Kidney (tissue), 14 donors: ENCODE data around the gene YBX2. TPM values are rescaled to one million over a fixed set of nuclear protein-coding genes. Genes with fewer than 3 reads are reported as not detected.

Experiments used
- DNase-seq, 5 donors: peaks; one replicate each; pipeline ENCODE4 v3.0.0-alpha.2; 2013 to 2020
- FAIRE-seq: peaks from 2 replicates; lab custom pipeline; 2012; peaks lifted over from hg19 to GRCh38; lab: Jason Lieb, UNC
- H3K27ac ChIP-seq, 2 donors: one replicate each; pipeline ENCODE4 v1.7.0; 2013; ENCODE audit warnings: low read depth in 2 of 2, low read length in 2 of 2, inconsistent platforms in 1 of 2
- H3K27me3 ChIP-seq: one replicate; pipeline ENCODE4 v1.7.1; 2013; ENCODE audit warnings: low read length, inconsistent platforms; ENCODE audit not compliant: control insufficient read depth, insufficient read depth
- H3K36me3 ChIP-seq, 3 donors: one replicate each; pipeline versions ENCODE4 v1.7.0 to v1.7.1; 2013; ENCODE audit warnings: low read length in 3 of 3, control low read depth in 1 of 3, inconsistent platforms in 1 of 3; ENCODE audit not compliant: insufficient read depth in 3 of 3, control insufficient read depth in 2 of 3
- H3K4me1 ChIP-seq, 3 donors: one replicate each; pipeline versions ENCODE4 v1.7.0 to v1.7.1; 2013; ENCODE audit warnings: low read length in 3 of 3, inconsistent platforms in 1 of 3, low read depth in 1 of 3; ENCODE audit not compliant: control insufficient read depth in 2 of 3, insufficient read depth in 2 of 3
- H3K4me3 ChIP-seq, 3 donors: one replicate each; pipeline versions ENCODE4 v1.7.0 to v1.8.1; 2013; ENCODE audit warnings: low read length in 3 of 3, control low read depth in 1 of 3, inconsistent platforms in 1 of 3
- H3K9ac ChIP-seq, 3 donors: one replicate each; pipeline versions ENCODE4 v1.7.0 to v1.7.1; 2013; ENCODE audit warnings: low read length in 3 of 3, control low read depth in 1 of 3, inconsistent platforms in 1 of 3
- H3K9me3 ChIP-seq, 3 donors: one replicate each; pipeline versions ENCODE4 v1.7.0 to v1.7.1; 2013; ENCODE audit warnings: low read length in 3 of 3, control low read depth in 1 of 3, inconsistent platforms in 1 of 3; ENCODE audit not compliant: control insufficient read depth in 2 of 3, insufficient read depth in 1 of 3
- intact Hi-C: fragments of 100-400 bp; cut with DNase I; formaldehyde crosslinking; loops from one replicate; pipeline ENCODE4 v1.11.1; 2022
- polyA plus RNA-seq: library from polyadenylated mRNA; stranded (reverse); fragments of 350-450 nt; fragmentation: Illumina TruSeq; extraction: RNeasy Lipid Tissue Mini Kit (QIAGEN cat#74804); gene quantifications from one replicate; pipeline ENCODE4 v1.2.3, GENCODE V29; 2014; ENCODE audit warnings: low read depth, low replicate concordance; ENCODE audit not compliant: insufficient read depth
- total RNA-seq: library from RNA; stranded (reverse); fragmentation: NEBNext Ultra II Directional; extraction: Animal tissue kit (Norgen Biotek cat#: 25700); gene quantifications from one replicate; pipeline ENCODE4 v1.2.1, GENCODE V29; 2021
- TF ChIP-seq, protein P1 (sequence below): IDR thresholded peaks from 3 replicates; pipeline ENCODE4 v1.5.1; 2012; ENCODE audit warnings: mild to moderate bottlenecking, moderate library complexity, borderline replicate concordance; ENCODE audit not compliant: insufficient read depth; ENCODE audit errors: extremely low read depth
- donor health status: control.
- donor health status: control.
- donor health status: control.
- donor health status: control.
- donor health status: control.
- donor health status: DM: yes; HTN: yes; CAD: no.
- donor health status: Normal renal cell carcinoma (clear cell type).

YBX2 gene
- total and polyA plus RNA-seq, 2 donors from 2014 or later, result 1.3 to 3.3 TPM

DNA sequence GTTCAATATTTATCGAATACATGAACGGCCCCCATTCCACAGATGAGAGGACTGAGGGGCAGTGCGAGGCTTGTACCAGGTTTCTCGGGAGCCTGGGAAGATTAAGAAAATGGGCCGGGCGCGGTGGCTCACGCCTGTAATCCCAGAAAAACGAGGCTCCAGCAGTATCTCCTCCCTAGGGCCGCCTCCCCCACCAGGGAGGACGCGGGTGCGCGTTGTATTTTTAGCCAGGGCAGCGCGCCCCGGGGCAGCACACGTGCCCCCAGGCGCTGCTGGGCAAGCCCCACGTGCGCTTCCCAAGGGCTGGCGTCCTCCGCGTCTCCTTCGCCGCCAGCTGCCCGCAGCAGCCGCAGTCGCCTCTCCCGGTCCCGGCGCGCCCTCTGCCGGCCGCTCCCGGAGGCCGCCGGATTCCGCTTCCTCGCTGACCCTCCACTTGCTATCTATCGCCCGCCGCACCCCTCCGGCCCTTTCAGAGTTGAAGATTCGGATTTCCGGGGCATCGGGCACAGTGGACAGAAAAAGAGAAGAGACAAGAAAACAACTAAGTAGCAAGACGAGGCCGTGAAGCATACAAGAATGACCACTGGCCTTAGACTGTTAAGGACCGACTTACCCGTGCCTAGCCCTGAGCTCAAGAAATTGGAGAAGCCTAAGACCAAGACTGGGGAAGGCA lies 1.9 kb upstream of the YBX2 start:
- H3K9ac ChIP-seq, result peak overlapping the region in 1 of 3 donors; percentile 22
- peaks cover 0 to 15% (median 14%) of the 10 kb centered on the region in 3 donors for H3K4me1 ChIP-seq
- H3K27me3 ChIP-seq, result peaks cover 3% of the 10 kb centered on the region
- H3K9me3 ChIP-seq, result no peaks in the 10 kb centered on the region
- FAIRE-seq (no peak), DNase-seq (peak; percentile 85 to 94 (median 90))
- peak overlapping the region in 1 of 2 donors; percentile 41 for H3K27ac ChIP-seq
- TF ChIP-seq, protein P1, sequence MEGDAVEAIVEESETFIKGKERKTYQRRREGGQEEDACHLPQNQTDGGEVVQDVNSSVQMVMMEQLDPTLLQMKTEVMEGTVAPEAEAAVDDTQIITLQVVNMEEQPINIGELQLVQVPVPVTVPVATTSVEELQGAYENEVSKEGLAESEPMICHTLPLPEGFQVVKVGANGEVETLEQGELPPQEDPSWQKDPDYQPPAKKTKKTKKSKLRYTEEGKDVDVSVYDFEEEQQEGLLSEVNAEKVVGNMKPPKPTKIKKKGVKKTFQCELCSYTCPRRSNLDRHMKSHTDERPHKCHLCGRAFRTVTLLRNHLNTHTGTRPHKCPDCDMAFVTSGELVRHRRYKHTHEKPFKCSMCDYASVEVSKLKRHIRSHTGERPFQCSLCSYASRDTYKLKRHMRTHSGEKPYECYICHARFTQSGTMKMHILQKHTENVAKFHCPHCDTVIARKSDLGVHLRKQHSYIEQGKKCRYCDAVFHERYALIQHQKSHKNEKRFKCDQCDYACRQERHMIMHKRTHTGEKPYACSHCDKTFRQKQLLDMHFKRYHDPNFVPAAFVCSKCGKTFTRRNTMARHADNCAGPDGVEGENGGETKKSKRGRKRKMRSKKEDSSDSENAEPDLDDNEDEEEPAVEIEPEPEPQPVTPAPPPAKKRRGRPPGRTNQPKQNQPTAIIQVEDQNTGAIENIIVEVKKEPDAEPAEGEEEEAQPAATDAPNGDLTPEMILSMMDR, result peak; percentile 99
- intact Hi-C loops, result no loop called here
- H3K36me3 ChIP-seq, result no peaks in the 10 kb centered on the region
- H3K4me3 ChIP-seq, result peak overlapping the region in 1 of 3 donors; percentile 20

DNA sequence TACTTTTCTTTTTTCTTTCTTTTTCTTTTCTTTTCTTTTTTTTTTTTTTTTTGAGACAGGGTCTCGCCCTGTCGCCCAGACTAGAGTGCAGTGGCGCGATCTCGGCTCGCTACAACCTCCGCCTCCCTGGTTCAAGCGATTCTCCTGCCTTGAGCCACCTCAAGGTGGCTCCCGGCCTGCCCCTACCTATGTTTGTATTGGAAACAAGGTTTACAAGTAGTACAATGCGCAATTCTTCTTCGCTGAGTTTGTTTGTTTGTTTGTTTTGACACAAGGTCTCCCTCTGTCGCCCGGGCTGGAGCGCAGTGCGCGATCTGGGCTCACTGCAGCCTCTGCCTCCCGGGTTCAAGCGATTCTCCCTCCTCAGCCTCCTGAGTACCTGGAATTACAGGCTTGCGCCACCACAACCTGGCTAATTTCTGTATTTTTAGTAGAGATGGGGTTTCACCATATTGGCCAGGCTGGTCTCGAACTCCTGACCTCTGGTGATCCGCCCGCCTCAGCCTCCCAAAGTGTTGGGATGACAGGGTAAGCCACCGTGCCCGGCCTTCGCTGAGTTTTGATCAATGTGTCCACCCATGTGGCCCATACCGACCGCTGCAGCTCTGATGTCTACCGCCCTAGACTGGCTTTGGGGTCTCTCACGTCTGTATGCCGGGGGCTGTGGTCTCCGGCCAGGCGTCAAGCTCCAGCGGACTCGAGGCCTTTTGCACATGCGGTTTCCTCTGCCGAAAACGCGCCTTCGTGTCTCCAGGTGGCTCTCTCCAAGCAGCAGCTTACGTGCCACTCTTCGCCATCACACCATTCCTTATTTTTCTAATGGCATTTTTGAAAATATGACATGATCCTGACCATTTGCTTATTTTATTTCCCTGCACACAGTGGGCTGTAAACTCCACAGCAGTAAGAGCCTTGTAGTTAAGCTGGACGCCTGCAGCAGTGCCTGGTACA lies 1.1 kb upstream of the YBX2 start:
- H3K27me3 ChIP-seq, result peaks cover 3% of the 10 kb centered on the region
- TF ChIP-seq, protein P1, result no peak
- no peaks in the 10 kb centered on the region for H3K9me3 ChIP-seq
- DNase-seq (no peak), FAIRE-seq (no peak)
- H3K9ac ChIP-seq, result no peak overlapping the region
- peak overlapping the region in 1 of 3 donors; percentile 20 for H3K4me3 ChIP-seq
- H3K36me3 ChIP-seq, result no peaks in the 10 kb centered on the region
- intact Hi-C loops, result no loop called here
- peaks cover 0 to 15% (median 14%) of the 10 kb centered on the region in 3 donors for H3K4me1 ChIP-seq
- H3K27ac ChIP-seq, result peak overlapping the region in 1 of 2 donors; percentile 41

DNA sequence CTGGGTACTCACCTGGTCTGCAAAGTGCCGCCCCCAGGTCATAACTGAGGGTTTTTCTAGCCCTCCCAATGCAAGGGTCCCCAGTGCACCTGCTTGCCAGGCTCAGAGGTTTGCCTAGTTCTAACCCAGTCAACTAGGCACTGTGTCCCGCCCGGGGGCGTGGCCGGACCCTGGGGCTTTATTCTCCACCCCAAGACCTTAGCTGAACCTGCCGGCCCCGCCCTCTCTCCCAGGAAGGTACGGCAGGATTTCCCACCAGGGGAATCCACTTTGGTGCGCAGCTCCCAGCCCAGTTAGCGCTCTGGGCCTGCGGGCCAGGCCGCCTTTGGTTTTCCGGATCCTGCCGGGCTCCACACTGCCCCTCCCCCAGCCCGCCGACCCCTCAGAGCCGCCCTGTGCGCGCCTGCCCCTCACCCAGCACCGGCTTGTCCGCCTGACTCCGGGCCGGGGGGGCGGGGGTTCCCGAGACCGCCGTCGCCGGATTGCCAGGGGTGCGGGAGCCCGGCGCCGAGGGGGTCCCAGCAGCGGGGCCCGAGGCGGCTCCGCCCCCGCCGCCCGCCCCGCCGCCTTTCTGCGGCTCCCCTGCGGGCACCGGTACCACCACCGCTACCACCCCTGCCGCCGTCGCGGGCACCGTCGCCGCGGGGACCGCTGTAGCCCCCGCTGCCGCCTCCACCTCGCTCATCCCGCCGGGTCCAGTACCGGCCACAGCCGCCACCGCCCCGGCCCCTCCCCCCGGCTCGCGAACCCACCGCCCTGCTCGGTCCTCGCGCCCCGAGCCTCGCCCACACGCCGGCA lies 424 bp downstream of the YBX2 start:
- FAIRE-seq (no peak), DNase-seq (peak; percentile 26 to 87 (median 43))
- Histone ChIP-seq H3K4me1 (peaks cover 0 to 15% (median 14%) of the 10 kb centered on the region in 3 donors), H3K4me3 (no peak overlapping the region), H3K9me3 (no peaks in the 10 kb centered on the region), H3K27me3 (peaks cover 3% of the 10 kb centered on the region), H3K9ac (no peak overlapping the region), H3K36me3 (no peaks in the 10 kb centered on the region), H3K27ac (no peak overlapping the region)
- intact Hi-C loops, result no loop called here
- TF ChIP-seq, protein P1, result no peak
